GM18499 (cell line): ENCODE results near the gene ODAD4.
"Not testable (repeated sequence)": the region's sequence is repeated elsewhere in the genome, so short reads cannot be mapped to it uniquely, and the experiment has no call there.

Experiments
- ATAC-seq: cut with Tn5 transposase; IDR thresholded peaks from one replicate; pipeline ENCODE4 v1.9.1; 2021; ENCODE audit warnings: moderate number of reproducible peaks; ENCODE audit not compliant: insufficient read depth, unreplicated experiment

The ODAD4 gene

DNA sequence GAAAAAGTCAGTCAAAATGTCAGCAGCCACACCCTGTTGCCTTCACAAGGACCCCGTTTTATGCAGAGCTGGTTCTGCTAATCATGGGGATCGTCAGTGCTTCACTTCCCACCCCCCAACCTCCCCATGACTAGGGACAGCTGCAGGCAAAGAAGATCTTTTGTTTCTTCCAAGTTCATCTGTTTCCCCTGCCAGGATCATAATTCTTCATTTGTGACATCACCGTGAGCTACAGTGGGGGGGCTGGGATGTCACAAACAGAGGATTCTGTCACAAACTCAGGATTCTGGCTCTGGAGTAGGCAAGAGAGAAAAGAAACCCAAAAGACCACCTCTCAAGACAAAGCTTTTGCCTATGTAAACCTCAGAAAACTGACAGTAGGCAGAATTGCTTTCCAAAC lies 62.2 kb downstream of the ODAD4 start:
- ATAC-seq = no peak

DNA sequence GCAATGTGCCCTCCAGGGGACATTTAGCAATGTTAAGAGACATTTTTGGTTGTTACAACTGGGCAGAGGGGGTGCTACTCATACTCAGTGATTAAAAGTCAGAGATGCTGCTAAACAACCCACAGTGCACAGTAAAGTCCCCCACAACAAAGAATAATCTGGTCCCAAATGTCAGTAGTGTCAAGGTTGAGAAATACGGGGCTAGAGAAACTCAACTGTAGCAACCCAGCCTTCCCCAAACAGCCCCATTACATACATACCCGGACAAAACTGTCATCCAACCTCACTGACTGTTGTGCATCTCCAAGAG lies 66.4 kb downstream of the ODAD4 start:
- ATAC-seq = no peak

DNA sequence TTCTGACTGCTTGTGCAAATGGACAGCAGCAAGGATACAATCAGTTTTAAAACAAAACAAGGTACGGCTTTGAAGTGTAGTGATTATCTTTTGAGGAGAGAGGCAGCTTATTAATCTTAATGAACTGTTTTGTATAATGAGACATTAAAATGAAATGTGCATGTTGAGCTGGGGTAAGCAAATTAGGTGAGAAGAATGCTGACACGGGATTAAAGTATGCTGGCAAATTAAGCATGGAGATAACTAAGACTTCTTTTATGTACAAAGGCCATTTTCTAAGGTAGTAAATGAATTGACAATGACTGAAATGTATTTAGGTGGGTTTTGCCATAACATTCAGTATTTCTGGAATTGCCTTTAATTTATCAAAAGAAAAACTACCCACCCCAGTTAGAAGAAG lies 68.1 kb downstream of the ODAD4 start:
- ATAC-seq = no peak

DNA sequence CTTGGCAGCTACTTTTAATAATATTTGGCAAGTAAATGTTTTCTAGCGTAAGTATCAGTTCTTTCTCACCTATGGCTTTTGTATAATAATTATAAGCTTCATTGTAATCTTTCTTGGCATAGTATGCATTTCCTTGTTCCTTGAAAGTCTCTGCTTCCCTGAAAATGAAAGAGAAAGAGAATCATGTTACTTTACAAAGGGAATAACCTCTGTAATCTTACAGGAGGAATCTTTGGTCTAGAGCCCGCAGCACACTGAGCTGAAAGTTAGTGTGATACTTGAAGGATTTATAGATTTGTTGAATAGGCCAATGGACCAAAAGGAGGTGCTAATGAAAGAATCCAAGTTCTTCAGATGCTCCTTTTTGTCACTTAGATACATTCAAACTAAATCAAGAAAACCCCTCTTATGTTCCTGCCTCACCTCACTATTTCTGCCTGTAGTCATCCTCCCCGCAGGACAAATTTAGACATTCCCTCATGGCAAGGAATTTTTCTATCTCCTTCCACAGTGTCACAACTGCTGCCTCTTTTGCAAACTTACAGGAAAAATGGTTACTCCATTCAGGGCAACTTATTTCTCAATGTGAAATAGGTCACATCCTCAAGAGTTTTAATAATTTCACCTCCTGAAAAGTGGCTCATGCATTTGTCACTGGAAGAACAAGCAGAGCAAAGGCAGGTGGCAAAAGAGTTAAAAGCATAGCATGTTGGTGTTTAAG lies 70.2 kb downstream of the ODAD4 start:
- no peak for ATAC-seq

DNA sequence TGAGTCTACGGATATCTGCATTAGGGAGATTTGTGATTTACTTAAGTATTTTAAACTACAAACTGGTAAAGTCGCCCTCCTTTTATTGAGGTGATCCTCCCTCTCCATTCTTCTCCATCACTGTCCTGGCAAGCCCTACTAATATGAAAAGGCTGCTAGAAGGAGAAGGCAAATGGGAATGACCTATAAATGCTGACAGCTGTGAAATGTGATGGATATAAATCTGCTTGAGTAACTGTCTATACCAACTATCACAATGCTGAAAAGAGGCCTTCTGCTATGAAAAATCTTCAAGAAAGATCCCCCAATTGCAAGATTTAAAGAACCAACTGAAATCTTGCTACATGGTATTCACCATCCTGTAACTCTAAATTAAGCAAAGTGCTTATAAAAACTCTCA lies 71.3 kb downstream of the ODAD4 start:
- no peak for ATAC-seq

DNA sequence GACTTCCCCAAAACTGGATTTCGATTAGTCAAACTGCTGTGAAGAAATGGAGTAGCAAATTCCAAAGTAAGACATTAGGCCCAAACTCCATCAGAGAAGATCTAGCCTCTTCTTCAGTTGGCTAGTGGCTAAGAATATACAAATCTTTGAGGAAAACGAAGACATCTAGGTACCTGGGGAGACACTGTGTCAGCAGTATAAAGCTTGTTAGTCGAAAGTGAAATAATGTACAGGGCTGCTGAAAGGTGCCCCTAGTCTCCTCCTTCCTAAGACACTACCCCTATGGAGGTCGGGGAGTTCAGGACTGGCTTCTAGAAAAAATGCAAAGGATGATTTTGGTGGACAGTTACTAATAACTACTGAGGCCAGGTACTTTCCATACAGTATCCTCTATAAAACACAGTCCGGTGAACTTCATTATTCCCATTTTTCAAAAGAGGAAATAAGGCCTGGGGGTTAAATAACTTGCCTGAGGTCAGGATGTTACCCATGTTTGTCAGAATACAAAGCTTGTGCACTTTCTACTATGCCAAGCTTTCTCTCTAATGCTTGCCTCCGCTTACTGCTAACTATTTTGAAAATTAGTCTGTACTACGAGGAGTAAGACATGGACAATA lies 71.9 kb downstream of the ODAD4 start:
- ATAC-seq = no peak

DNA sequence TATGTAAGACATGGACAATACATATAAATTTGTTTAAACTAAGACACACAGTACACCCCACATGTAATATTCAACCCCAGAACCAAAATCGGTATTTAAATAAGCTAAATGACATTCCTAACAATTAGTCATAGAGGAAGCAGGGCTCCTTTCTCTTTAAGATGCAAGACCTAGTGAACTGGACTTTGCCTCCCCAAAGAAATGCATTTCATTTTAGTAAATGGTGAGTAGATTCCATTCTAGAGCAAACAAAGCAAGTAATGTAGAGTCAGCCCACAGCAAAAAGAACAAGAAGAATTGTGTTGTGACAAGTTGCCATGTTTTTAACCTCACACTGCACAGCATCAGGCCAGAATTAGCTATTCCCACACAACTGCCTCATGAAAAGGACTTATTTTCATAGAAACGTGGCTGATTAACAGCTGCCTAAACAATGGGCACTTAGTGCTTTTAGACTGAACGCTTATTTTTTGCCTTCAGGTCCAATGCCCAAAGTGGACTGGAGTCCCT lies 72.4 kb downstream of the ODAD4 start:
- no peak for ATAC-seq

DNA sequence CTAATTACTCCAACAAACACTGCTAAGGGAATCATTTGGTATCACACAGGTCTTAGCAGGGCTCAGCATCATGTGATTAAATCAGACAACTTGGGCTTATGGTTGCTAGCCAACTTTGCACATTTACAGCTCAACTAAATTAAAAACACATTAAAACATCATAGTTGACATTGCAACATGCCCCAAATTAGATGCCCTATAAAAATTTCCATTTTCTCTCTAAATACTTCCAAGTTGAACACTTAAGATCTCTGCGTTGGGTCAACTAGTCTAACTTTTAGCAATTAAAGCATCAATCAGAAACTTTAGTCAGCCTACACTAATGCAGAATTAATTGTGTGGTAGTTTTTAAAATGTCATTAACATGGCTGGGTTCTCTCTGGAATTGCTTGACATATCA lies 74.7 kb downstream of the ODAD4 start:
- no peak for ATAC-seq

DNA sequence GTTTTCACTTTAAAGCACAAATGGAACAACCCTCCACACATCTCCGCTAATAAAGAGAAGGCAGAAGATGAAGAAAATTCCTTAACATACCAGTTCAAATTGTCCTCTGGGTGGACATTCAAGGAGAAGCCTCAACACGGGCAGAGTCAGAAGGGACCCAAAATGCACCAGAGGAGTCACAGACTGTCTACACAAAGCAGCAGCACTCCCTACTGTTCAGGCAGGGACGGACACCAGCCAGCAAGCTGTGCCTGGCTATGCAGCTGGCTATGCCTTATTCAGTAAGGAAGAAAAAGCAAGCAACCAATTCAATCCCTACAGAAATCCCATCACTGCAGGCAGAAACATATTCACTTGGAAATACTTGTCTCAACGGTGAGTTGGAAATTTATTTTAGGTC lies 78.8 kb downstream of the ODAD4 start:
- ATAC-seq = no peak

DNA sequence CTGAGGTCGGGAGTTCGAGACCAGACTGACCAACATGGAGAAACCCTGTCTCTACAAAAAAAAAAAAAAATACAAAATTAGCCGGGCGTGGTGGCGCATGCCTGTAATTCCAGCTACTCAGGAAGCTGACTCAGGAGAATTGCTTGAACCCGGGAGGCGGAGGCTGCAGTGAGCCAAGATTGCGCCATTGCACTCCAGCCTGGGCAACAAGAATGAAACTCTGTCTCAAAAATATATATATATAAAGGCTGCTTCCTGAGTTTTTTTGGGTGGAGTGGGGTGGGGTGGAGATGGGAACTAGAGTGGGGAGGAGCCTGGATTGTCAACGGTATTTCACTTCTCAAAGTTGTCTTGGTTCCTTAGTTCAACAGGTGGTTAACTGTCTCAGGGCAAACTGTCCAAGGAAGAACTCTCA lies 79.9 kb downstream of the ODAD4 start:
- ATAC-seq = not testable (repeated sequence)

DNA sequence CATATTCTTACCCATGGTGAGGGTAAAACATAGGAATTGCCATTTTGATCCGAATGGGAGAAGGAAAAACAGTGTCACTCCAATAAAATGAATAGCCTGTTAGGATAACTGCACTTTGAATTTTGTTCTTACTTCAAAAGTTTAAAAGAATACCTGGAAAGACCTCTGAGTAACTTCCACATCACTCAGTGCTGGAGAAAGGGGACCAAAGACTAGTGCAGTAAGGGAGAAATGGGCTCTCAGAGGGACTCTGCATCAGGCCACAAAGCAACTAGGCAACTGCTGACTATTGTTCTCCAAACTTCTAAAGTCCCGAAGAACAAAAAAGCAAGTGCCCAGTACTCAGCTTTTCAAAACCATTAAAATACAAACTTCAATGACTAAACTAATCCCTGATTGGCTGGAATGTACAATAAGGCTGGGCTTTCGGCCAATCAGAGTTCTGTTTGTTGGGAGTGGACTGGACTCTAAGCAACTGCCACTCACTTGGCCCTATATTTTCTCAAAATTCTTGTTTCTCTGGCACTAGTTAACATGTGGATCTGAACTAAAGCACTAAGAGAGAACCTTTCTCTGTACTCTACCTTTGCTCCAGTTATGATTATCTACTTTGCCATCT lies 80.6 kb downstream of the ODAD4 start:
- ATAC-seq = no peak

DNA sequence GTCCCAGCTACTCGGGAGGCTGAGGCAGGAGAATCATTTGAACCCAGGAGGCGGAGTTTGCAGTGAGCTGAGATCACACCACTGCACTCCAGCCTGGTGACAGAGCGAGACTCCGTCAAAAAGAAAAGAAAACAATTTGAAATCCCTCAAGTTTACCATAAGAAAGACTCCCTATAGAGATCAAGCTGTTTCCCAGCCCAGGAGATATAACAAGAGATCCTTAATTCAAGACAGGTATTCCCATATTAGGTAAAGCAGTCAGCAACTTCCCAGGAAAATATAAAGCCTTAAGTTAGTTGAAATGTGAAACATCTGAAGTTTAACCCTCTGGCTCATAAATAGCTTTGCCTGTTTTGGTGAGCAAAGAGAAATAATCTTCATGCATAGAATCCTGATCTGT lies 81.9 kb downstream of the ODAD4 start:
- not testable (repeated sequence) for ATAC-seq

DNA sequence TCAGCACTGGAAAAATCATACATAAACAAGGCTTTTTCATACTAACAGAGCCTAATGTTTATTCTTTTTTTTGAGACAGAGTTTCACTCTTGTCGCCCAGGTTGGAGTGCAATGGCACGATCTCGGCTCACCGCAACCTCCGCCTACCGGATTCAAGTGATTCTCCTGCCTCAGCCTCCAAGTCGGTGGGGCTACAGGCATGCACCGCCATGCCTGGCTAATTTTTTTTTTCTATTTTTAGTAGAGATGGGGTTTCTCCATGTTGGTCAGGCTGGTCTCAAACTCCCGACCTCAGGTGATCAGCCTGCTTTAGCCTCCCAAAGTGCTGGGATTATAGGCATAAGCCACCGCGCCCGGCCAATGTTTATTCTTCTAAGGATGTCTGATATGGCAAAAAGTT lies 83.3 kb downstream of the ODAD4 start:
- not testable (repeated sequence) for ATAC-seq
